Measurements from ENCODE around the gene GALNS.

DNA sequence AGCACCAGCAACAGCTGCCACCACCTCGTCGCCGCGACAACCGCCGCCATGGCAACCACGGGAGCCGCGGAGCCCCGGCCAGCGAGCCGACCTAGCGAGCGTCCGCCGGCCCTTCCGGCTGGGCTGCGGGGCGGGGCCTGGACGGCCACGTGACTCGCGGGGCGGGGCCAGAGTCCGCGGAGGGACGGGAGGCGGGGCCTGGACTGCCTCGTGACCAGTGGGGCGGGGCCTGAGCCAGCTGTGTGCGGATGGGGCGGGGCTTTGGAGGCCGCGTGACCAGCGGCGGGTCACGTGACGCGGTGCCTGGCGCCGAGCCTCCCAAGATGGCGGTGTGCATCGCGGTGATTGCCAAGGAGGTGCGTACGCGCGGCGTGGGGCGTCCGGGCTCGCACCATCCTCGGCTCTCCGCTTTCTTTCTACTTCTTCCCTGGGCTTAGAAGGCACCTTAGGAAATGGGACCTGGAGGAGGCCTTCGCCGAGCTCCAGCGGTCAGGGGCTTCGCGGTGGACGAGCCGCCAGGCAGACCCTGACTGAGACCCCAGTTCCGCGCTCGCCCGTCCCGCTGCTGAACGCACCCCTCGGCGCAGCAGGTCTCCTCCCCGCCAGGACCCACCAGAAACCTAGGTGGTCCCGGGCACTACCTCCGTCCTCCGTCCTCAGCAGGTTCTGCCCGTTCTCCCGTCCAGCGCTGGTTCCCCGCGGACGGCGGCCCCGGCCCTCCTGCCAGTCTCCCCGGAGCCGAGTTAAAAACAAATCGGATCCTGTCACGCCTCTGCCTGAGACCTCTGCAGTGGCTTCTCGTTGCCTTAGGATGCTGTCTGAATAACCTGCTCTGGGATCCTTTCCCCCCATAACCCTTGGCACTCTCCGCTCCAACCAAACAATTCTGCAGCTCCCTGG lies at the start of gene GALNS, which contains the start of gene TRAPPC2L:
- TF ChIP-seq, protein P1, sequence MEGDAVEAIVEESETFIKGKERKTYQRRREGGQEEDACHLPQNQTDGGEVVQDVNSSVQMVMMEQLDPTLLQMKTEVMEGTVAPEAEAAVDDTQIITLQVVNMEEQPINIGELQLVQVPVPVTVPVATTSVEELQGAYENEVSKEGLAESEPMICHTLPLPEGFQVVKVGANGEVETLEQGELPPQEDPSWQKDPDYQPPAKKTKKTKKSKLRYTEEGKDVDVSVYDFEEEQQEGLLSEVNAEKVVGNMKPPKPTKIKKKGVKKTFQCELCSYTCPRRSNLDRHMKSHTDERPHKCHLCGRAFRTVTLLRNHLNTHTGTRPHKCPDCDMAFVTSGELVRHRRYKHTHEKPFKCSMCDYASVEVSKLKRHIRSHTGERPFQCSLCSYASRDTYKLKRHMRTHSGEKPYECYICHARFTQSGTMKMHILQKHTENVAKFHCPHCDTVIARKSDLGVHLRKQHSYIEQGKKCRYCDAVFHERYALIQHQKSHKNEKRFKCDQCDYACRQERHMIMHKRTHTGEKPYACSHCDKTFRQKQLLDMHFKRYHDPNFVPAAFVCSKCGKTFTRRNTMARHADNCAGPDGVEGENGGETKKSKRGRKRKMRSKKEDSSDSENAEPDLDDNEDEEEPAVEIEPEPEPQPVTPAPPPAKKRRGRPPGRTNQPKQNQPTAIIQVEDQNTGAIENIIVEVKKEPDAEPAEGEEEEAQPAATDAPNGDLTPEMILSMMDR (conservative IDR thresholded peaks at IDR 0.05), result no peak
- TF ChIP-seq EZH2 (IDR thresholded peaks at IDR 0.05; ENCODE audit: low read depth), result no peak
